Fibroblast of the aortic adventitia (primary cell): ENCODE data around the gene LRRC1. TPM values are rescaled to one million over a fixed set of nuclear protein-coding genes. Genes with fewer than 3 reads are reported as not detected.

Source experiments
- DNase-seq: peaks from one replicate; pipeline ENCODE4 v3.0.0-alpha.2; 2010; ENCODE audit warnings: low read depth
- H3K4me3 ChIP-seq: 2 replicates; pipeline ENCODE4 v1.5.1; 2011; ENCODE audit warnings: low read depth, mild to moderate bottlenecking, control low read depth, low read length, moderate library complexity
- total RNA-seq: library from RNA; depleted of rRNA; stranded (reverse); fragments of >200 nt; gene quantifications from 2 replicates; pipeline ENCODE4 v1.2.3, GENCODE V29; 2012; ENCODE audit warnings: low replicate concordance
- TF ChIP-seq, protein P1 (sequence below): IDR thresholded peaks from 2 replicates; pipeline ENCODE4 v1.5.1; 2011; ENCODE audit warnings: mild to moderate bottlenecking, low read length, control low read depth, inconsistent platforms; ENCODE audit not compliant: insufficient read depth

LRRC1 gene
- total RNA-seq, 1 donor = 8.3 TPM

GRCh38 chr6:53837865-53838769, 43.3 kb downstream of the LRRC1 start:
- no peak overlapping the region for H3K4me3 ChIP-seq
- TF ChIP-seq, protein P1, sequence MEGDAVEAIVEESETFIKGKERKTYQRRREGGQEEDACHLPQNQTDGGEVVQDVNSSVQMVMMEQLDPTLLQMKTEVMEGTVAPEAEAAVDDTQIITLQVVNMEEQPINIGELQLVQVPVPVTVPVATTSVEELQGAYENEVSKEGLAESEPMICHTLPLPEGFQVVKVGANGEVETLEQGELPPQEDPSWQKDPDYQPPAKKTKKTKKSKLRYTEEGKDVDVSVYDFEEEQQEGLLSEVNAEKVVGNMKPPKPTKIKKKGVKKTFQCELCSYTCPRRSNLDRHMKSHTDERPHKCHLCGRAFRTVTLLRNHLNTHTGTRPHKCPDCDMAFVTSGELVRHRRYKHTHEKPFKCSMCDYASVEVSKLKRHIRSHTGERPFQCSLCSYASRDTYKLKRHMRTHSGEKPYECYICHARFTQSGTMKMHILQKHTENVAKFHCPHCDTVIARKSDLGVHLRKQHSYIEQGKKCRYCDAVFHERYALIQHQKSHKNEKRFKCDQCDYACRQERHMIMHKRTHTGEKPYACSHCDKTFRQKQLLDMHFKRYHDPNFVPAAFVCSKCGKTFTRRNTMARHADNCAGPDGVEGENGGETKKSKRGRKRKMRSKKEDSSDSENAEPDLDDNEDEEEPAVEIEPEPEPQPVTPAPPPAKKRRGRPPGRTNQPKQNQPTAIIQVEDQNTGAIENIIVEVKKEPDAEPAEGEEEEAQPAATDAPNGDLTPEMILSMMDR = no peak
- peak; percentile 7 for DNase-seq

DNA sequence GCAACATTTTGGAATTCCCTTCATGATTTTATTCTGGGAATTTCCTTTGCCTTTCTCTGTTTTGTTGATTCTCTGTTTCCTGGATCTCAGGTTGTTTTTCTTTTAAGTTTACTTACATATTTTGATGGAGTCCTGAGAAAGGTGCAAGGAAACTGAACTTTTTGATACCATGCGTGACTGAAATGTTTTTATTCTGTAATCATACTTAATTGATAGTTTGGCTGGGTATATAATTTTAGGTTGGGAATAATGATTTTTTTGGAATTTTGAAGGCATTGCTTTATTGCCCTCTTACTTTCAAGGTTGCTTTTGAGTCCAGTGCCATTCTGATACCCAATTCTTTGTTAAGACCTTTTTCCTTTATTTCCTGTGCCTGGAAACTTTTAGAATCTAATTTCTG, 45.2 kb downstream of the LRRC1 start:
- no peak for DNase-seq
- TF ChIP-seq, protein P1 = no peak
- no peak overlapping the region for H3K4me3 ChIP-seq

DNA sequence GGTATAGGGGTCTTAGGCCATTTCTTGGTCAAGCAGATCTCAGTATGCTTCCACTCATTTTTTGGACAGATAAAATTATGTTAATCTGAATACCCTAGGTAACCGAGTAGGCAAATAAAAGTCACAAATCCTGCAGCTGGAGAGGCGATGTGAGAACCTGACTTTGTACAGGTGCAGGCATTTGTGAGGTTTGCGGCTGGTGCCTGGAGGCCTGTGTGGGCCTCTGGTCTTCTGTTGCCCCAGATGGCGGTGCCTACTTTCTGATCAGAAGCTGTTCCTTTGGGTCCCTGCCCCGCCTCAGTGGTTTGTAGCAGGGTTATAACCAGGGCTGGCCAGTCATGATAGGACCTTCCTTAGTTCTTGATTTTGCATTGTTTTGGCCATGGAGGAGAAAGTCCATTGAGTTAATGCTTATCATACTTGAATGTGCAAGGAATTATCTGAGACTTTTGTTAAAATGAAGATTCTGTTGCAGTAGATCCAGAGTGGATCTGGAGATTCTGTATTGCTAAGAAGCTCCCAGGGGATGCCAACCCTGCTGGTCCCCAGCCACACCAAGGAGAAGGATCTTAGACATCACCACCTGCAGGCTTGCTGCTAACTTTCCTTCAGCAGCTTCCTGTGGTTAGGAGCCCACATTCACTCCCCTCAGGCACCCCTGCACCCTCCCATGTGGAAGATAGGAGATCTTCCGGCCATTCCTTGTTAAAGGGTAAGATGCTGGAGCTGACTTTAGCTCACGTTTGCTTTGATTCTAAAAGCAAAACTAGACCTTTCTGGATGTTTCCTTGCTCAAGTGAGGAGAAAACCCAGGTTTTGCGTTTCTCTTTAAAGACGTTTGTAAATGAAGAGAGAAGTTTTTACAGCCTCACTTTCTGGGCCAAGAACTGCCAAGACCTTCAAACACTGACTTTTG, 50.7 kb downstream of the LRRC1 start:
- H3K4me3 ChIP-seq = no peak overlapping the region
- no peak for DNase-seq
- TF ChIP-seq, protein P1 = no peak

- DNase-seq = no peak
- H3K4me3 ChIP-seq = no peak overlapping the region
- TF ChIP-seq, protein P1 = no peak
Measured at GRCh38 chr6:53846250-53846649, 51.4 kb downstream of the LRRC1 start.

DNA sequence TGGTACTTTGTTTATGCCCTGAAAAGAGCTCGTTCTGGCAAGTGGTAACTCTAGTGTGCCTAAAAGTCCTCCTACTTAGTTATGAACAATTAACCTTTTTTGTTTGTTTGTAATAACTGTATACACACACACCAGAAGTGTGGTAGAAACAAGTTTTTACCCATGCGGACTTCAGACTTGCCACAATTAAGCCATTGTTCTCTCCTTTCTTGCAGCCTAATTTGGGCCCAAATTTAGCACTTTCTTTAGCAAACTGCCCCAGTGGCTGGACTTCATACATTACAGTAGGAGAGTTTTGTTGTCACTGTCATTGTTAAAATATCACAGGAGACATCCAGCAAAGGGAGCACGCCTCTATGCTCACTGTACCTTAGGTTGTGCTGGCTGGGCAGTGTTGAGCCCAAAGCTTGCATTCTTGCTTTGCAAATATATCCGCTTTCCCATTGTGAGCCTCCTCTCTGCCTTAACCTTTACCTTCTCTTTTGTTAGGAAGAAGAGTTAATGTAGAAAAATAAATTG, 53.0 kb downstream of the LRRC1 start:
- DNase-seq = no peak
- no peak overlapping the region for H3K4me3 ChIP-seq
- TF ChIP-seq, protein P1 = no peak

DNA sequence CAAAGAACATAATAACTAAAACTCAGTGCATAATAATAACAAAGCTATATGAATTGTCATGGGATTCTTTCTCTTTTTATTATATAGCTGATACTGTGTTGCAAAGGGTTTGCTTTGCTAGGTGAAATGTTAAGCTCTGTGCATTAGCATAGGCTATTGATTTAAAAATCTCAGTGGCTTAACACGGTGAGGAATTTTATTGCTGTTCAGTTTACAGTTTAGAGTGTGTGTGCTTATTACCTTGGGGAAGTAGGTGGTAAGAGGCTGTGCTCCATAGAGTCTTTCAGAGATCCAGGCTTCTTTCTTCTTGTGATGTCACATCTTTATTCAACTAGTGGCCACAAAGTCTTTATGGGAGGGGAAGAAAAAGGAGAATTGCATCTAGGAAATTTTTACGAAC, 55.7 kb downstream of the LRRC1 start:
- DNase-seq = no peak
- TF ChIP-seq, protein P1 = no peak
- no peak overlapping the region for H3K4me3 ChIP-seq
